Head of caudate nucleus (tissue), 42 donors: ENCODE results near the gene PKP4.

ENCODE experiments used
- DNase-seq, 42 donors: peaks; one replicate each; pipeline versions ENCODE4 v3.0.0 to v3.0.0-alpha.2; 2020 to 2021; ENCODE audit warnings: mixed read lengths in 7 of 42
- intact Hi-C: fragments of 100-400 bp; cut with DNase I; formaldehyde crosslinking; loops from one replicate; pipeline ENCODE4 v1.15.0; 2022

PKP4 gene

GRCh38 chr2:158656492-158657229 lies 199.9 kb downstream of the PKP4 start:
- DNase-seq = no peak
- intact Hi-C loops = no loop called here

GRCh38 chr2:158658396-158658795 lies 201.6 kb downstream of the PKP4 start:
- intact Hi-C loops = no loop called here

GRCh38 chr2:158659483-158659882 lies 202.7 kb downstream of the PKP4 start:
- DNase-seq = no peak
- intact Hi-C loops = no loop called here

More at GRCh38 chr2:158658396-158658795, 201.6 kb downstream of the PKP4 start:
- no peak for DNase-seq

DNA sequence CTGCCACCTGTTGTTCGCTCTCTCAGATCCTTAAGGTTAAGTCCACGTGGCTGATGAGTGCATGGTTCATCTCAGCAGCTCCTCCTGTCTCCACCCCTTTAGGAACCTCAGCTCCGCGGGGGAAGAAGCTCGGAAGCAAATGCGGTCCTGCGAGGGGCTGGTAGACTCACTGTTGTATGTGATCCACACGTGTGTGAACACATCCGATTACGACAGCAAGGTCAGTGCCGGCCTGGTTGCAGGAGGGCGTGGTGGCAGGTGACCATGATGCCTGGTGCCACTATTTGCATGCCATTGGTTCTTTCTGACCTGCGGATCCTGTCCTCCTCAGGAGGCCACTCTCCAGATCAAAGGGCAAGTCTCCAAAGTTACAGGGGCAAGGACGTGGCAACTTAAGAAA lies 204.5 kb downstream of the PKP4 start:
- DNase-seq = no peak
- intact Hi-C loops = no loop called here

GRCh38 chr2:158662421-158662820 lies 205.7 kb downstream of the PKP4 start:
- DNase-seq = no peak
- intact Hi-C loops = no loop called here

DNA sequence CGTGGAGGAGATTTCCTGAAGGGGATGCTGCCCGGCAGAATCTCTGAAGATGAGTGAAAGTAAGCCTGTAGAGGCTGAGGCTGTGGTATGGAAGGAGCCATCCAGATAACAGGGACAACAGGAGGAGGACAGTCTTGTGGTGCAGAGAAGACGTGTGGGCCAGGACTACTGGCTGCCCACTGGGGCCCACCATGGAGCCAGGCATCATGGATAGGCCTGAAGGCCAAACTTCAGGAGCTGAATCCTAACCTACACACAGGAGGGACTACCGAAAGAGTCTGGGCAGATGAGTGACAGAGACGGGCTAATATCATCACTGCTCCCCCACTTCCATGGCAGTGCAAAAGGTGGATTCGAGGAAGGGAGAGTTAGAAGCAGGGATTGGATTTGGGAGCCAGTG lies 207.0 kb downstream of the PKP4 start:
- intact Hi-C loops = no loop called here
- DNase-seq = no peak

GRCh38 chr2:158664987-158665386 lies 208.2 kb downstream of the PKP4 start:
- no peak for DNase-seq
- intact Hi-C loops = no loop called here

DNA sequence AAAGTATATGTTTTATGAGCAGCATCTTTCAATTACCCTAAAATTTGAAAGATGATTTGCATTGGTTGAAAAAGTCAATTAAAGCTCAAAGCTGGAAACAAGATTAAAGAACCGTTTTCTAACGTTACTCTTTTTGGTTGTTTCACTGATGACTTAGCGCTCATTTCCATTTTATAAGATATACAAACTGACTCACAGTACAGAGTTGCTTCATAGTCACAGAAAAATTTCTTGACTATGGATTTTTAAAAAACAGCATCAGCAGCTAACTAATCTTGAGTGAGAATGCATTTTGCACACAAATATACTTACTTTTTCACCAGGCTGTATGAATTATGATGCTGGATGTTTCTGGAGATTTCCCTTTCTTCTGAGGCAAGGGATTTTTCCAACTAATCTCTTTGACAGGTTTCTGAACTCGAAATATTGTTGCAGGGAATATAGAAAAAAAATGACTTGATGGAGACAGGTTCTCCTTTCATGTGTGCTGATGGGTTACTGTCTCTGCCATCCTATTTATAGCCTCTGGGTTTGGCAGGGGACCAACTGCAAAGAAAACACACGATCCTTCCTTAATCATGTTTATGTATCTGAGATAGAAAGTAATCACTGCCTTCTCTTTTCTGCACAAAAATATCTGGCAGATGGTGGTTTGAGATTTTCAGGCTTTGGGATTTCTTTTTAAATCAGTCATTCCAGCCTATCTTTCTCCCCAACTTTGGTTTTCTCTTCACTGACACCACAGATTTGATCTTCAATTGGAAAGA lies 209.0 kb downstream of the PKP4 start:
- intact Hi-C loops = no loop called here
- DNase-seq = no peak

DNA sequence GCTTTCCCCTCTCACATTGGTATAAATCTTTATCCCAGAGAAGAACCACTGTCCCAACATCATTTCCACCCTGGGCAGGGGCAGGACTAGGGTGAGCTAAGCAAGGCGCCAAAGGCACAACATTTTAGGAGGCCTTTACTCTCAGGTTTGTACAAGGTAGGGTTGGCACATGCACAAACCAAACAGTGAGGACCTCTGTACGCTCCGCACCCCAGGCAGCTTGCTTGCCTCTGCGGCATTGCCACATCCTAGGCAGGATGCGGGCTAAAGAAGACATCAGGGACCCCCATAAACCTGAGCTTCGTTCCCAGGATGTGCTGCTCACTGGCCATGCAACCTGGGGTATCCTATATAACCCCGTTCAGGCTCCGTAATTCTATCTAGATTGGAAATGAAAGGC lies 210.2 kb downstream of the PKP4 start:
- intact Hi-C loops = no loop called here
- no peak for DNase-seq

- intact Hi-C loops = no loop called here
- no peak for DNase-seq
Measured at GRCh38 chr2:158667586-158667985, 210.8 kb downstream of the PKP4 start.

DNA sequence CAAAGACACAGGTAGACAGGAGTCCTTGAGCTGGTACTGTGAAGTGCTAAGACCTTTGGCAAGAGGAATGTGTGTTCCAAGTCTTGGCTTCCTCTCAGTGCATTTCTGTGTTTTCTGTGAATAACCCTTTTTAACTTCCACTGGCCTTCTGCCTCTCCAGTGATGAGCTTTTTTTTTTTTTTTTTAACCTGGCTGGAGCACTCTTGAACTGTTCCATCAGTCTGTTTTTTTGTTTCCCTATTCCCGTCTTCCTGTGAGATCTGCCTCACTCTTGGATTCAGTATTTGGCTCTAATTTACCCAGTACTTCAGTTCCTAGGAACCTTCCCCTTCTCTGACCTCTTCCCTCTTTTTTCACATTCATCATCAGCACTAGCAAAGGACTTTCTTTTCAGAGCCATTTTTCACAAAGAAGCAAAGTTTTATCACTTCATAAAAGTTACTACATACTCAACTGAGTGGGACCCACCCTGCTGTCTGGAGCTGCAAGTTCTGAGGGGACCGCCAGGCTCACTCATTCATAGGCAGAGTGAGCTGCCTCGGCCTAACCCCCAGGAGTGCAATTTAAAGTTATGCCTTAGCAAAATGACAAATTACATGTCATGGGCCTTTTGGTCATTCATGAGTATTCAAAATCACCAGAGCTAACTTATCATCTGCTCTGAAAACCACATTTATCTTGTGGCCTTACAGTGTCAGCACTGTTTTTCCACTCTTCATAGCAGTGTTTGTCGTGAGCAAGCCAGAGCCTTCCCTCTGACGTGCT lies 211.4 kb downstream of the PKP4 start:
- intact Hi-C loops = no loop called here

GRCh38 chr2:158670292-158670691 lies 213.5 kb downstream of the PKP4 start:
- DNase-seq = no peak
- intact Hi-C loops = no loop called here

More for the DNA sequence above, 211.4 kb downstream of the PKP4 start:
- DNase-seq = no peak

- intact Hi-C loops = no loop called here
- peak; percentile 37 to 95 (median 79) for DNase-seq
Measured at GRCh38 chr2:158671360-158672245, 214.9 kb downstream of the PKP4 start.

- DNase-seq = peak in 7 of 42 donors; percentile 22 to 48 (median 36)
- intact Hi-C loops = no loop called here
Measured at GRCh38 chr2:158676295-158676694, 219.5 kb downstream of the PKP4 start.

GRCh38 chr2:158676696-158677095 lies 219.9 kb downstream of the PKP4 start:
- DNase-seq = peak in 33 of 42 donors; percentile 22 to 67 (median 45)
- intact Hi-C loops = no loop called here

DNA sequence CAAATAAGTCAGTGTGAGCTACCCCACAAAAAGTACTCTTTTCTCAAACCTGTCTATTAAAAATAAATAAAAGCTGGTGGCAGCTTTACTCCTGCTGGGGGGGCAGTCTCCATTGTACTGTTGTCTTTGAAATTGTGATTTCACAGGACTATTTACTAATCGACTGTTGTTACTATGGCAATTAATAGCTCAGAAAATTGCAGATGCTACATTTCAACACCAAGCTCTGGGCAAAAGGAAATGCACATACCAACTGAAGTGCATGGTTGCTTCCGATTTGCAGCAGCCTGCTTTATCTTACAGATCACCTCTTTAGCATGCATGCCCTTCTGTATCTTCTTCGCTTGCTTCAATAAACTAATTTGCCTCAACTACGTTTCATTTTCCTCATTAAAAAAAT lies 220.8 kb downstream of the PKP4 start:
- intact Hi-C loops = no loop called here
- DNase-seq = no peak

DNA sequence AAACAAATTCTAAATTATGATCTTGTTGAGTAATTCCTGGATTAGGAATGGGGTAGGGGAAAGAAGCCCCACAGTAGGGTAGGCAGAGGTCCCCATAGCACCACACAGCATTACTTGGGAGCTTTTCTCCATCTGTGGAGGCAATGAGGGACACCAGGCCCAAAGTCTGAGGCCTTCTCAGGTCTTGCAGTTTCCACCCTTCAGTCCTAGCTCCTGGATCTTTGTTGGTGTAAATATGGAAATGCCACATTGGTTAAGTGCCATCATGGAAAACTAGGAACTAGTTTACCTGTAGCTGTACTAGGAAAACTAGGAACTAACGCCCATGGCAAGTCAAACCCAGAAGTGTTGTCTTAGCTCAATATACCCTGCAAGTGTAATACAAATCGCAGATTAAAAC lies 225.1 kb downstream of the PKP4 start:
- no peak for DNase-seq
- intact Hi-C loops = loop anchor here (10.0 kb wide), 1 partner anchor 63 kb away; no protein-coding TSS in a partner anchor

DNA sequence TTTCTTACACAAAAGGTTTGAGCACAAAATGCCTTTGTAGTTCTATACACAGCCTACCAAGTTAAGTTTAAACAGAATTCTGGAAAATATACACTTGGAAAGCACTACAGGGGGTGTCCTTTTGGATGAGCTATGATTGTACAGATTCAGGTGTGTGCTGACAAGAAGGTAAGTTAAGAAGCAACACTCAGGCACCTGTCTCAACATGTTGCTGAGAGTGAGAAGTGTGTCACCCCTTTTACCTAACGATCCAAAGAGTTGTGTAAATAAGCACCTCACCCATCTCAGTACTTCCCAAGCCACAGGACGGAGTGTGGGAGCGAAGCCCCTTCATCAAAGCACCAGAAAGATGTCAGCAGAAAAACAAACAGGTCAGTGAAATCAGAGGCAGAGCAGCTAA lies 228.9 kb downstream of the PKP4 start:
- intact Hi-C loops = loop anchor here (5.0 to 10.0 kb wide), 2 partner anchors 37 to 59 kb away; no protein-coding TSS in a partner anchor

More for the DNA sequence above, 228.9 kb downstream of the PKP4 start:
- no peak for DNase-seq
